Activated T-helper 9 cell treated with anti-CD3 and anti-CD28 coated beads, Interleukin-2, amount 50 U/mL, for 16 hours (primary cell): ENCODE measurements around the gene PAM.
"Not testable (repeated sequence)": the region's sequence is repeated elsewhere in the genome, so short reads cannot be mapped to it uniquely, and the experiment has no call there.

Experiments used
- DNase-seq: peaks from one replicate; pipeline ENCODE4 v3.0.0-alpha.2; 2020; ENCODE audit warnings: low read depth

Gene PAM

DNA sequence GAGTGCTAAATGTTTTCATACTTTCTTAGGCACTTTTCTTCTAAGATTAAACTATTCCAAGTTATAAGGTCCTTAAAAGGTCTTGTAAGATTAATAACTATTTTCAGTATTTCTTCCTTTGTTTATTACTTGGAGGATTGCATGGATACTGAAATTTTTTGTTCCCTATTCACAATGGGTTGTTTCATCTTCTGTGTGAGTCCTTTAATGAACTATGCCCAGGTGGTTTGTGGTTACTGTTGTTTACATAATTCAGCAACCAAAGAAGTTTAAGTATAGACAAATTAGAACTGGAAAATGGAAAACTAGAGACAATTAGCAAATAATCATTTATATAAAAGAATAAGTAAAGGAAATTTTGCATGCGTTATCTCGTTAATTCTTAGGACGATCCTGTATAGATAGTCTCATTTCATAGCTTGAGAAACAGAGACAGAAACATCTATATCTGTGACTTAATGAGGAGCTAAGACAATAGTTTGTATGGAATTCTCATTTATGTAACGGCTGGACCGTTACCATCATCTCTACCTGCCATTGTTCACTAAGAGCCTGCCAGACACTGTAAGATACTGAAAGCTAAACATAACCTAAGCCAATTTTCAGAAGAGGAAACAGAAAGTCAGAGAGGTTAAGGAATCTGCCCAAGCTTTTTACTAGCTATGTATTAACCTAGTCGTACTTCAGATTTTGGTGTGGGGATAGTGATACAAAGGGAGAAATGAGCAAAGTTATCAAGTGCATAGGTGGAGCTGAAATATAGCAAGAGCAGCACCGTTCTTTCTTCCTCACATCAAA lies 148.2 kb downstream of the PAM start:
- no peak for DNase-seq

DNA sequence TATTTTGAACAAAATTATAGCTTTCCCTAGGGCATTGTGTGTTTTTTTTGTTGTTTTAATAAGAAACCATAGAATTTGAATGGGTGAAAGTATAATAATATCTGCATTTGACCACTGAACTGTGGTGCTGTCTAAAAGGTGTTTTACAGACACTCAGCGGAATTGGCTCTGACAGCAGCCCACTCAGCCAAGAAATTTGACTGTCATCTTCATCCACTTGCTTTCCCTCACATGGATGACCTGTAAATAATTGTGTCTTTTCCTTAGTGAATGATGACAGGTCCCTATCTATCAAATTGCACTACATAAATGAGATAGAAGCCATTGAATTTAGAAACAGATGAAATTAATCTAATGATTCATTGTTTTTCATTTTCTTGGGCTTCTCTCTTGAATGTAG lies 150.0 kb downstream of the PAM start:
- no peak for DNase-seq

DNA sequence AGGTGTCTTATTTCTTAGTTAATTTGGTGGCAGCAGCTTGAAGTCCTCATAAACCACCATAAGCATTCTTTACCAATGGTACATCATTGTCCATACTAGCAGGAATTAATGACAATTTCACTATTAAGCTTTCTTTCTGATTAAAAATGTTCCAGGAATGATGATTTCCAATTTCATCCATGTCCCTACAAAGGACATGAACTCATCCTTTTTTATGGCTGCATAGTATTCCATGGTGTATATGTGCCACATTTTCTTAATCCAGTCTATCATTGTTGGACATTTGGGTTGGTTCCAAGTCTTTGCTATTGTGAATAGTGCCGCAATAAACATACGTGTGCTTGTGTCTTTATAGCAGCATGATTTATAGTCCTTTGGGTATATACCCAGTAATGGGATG lies 152.0 kb downstream of the PAM start:
- not testable (repeated sequence) for DNase-seq

DNA sequence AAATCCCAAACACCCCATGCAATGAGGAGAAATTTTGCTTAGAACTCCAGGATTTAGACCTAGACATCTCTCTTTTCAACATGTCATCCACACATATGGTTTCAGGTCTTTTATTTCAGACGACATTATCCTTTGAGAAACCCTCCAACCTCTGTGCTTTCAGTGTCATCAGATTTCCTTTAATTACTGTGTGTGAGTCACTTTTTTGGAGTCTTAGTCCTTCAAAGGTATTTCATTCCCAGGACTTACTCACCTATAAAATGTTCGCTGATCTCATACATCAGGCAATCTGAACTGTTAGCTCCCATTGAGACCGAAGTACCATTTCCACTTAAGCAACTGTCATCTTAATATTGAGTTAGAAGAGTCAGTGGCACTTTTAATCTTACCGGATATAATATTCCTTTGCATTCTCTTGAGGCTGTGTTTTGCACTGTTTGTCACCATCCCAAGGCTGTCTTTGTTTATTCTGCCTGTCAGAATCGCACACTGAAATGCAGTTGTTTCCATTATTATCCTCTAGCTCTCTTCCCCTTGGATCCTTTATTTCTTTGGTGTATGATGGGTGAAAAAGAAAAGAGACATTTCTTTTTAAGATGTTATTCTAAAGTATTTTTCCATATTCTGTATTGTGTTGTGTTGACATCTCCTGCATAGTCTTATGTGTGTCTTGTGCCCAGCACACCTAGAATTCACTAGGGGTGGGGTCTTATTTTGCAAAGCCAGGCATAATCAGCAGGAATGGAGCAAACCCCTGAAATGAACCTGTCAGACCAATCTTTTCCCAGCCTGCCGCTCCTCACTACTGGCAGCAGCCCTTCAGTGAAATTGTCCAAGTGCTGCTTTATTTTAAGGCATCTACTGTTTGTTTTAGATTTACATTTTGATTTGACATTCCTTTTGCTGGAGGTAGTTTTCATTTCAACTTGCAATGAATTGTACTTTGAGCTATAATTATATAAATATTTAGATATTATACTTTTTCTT lies 155.4 kb downstream of the PAM start:
- no peak for DNase-seq

DNA sequence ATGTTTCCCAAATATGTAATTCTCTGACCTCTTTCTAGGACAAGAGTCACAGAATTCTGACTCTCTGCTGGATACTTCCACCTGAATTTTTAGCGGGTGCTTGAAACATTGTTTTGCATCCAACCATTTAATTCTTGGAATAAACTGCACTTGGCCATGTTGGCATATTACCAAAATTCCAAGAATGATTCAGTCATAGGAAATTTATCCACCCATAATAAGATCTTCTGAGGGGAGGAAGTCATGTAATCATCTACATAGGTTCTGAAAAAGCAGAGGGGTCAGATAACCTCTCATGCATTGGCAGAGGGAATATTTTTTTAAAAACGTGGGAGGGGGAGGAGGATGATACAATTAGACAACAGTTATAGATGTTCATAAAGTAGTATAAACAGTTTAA lies 156.9 kb downstream of the PAM start:
- no peak for DNase-seq

DNA sequence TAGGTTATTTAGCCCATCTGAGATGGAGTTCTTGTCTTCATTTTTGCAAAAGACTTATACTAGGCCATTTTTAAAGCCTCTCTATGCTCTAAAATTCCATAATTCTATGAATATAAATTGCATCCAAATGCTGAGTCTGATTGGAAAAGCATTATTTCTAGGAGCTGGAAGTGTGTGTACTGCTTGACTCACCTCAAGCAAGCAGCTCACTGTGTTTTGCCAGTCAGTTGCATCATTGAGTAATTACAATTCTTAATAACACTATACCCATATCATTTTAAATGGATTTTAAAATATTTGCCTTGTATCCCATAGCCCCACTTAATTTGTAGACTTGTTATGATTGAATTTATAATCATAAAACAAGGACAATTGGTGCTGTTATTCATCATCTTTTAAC lies 161.0 kb downstream of the PAM start:
- DNase-seq, result no peak

DNA sequence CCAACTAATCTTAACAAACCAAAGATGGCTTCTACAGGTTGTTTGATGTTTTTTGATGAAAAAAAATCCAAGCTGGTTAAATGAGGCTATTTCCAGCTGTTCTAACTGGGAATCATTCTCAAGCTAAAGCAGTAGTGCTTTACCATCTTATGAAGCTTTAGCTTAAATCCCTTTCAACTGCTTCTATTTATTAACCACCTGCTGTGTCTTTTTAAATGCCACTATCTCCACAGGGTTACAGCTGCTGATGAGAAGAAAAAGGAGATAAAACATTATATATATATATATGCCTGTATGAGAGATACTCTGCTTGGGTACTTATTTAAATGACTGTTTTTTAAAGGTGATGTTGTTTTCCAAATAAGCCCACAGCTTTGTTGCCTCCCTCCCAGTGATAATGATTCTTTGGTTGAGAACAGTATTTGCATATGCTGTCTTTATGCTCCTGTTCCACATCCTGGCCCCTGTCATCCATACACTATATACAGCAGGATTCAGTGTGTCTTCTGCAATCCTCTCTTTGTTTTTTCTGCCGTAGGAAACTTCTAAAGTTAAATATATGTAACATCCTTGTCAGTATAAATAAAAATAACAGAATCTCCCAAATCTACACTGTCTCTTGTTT lies 164.0 kb downstream of the PAM start:
- no peak for DNase-seq

DNA sequence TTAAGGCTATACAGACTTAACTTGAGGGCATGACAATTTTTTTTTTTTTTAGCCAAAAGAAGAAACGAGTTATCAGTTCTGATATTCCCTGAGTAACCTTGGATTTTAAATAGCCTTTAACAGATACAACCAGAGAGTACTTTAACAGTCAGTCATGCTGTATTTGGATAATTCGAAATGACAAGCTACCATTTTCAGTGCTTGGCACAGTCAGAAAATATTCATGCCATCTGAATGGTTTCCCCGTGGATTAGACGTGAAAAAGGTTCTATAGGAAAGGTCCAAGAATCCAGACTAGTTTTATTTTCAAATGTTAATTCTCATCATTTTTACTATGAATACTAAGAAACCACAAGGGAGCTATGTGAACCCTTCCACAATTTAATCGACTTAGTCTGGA lies 165.7 kb downstream of the PAM start:
- no peak for DNase-seq

DNA sequence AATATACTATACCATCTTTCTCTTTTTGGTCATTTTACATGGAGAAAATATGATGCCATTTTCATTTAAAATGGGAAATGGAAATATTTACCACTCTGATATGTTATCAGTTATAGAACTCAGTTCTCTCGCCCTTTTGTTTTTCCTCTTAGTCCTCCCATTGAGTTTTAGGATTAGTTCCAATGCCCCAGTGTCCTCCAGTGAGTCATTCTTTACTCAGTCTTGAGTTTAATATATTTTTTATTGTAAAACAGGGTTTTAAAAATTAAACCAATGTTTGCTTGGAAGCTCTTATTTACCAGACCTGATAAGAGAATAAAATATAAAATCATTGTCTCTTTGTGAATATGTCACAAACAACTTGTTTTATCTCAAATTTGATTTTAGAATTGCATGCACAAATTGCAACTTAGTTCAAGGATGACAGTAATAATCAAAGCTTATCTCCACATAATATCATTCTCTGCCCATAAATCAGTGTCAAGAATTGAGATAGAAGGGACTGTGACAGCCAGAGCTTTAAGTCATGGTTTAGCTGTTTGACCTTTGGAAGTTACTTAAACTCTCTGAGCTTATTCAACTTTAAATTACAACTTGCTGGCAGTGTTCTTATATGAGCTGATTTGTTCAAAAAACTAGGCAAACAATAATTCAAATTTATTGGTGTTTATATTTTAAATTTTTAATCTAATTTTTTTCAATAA lies 166.4 kb downstream of the PAM start:
- DNase-seq, result no peak

DNA sequence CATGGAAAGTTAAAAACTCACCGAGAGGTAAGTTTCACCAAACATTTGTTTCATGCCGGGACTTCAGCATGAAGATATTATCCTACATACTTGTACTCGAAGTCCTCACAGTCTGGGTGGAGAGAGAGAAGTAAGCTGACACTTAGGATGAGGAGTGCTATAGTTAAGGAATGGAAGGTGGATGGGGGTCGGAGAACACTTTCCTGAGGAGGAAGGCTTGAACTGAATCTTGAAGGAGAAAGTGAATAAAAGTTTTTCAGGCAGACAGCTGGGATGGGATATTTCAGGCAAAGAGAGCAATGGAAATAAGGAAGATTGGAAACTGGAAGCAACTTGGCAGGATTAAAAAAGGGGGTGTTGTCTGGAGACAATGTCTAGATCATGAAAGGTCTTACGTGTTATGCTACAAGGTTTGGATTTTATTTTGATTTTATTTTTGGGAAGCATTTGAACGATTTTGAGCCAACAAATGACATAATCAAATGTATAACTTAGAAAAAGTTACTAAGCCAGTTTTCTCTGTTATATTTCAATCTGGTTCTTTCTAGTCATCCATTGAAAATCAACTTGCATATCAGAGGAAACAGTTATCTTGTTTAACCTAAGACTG lies 167.1 kb downstream of the PAM start:
- no peak for DNase-seq

DNA sequence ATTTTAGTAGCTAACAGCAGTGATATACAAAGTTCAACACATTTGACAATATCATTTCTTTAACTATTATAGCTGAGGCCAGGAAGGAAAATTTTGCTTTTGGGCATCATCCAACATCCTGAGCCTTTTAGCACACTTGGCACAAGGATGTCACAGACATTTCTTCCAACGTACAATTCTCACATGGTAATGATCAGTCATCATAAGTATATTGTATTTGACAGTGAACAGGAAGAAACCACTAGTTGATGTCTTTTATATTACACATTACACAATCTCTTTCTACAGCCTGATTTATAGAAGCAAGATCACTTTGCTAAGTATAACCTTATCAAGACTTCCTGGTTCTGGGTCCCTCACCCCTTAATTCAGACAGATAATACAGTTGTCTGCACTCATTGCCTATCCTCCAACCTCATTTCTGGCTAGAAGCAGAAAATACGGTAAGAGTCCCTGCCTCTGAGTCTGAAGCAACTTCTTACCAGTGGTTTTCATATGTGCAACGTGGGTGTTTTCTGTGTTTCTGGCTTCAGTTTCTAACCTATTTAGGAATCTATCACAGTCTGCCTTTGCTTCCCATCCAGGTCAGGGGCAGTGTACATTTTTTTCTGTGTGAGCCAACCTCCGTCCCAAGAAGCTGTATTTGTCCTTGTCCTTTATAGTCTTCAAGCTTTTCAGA lies 167.8 kb downstream of the PAM start:
- DNase-seq, result no peak

DNA sequence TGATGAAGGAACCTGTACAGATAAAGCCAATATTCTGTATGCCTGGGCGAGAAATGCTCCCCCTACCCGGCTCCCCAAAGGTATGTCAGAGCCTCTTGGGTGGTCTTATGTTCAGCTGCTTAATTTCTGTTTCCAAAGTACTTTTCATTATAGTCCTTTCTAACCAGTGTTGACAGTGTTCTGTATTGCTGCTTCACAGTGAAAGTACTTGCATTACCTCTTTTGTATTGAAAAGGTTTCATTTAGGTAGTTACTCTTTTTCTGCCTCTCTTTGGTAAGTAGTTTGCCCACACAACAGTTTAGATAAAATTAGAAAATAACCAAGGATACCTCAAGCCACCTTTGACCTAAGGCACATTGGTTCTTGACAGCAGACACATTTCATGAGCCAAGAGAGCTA lies 169.9 kb downstream of the PAM start:
- no peak for DNase-seq

DNA sequence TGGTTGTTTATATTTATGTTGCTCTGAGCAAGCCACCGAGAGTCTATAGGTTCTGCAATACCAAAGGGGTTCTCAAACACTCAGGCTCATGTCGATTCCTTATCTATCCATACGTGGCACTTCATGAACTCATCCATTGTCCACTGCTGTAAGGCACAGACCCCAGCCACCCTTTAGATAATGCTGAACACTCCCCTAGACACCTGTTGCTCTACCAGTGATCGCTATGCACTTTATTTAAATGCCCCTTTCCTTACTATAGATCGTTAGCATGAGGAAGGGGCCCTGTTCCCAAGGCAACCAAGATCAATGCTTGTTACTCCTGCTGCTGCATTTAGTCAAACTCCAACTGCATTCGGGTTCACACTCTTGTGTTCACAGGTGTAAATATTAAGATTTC lies 171.9 kb downstream of the PAM start:
- no peak for DNase-seq

DNA sequence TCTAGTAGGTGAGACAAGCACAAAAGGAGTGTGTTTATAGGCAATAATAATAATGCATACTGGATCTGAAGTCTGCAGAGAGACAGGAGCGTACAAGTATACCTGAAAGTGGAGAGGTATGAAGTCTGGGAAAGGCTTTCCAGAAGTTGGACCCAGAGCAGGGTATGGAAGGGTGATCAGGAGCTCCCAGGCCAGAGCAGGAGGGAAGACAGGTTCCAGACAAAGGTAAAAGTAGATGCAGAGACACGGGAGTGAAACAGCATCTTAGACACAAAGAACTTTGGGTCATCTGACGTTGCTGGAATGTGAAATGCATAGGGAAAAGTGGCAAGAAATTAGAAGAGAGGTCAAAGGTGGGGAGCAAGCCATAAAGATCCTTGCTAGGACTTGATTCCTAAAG lies 175.1 kb downstream of the PAM start:
- no peak for DNase-seq

DNA sequence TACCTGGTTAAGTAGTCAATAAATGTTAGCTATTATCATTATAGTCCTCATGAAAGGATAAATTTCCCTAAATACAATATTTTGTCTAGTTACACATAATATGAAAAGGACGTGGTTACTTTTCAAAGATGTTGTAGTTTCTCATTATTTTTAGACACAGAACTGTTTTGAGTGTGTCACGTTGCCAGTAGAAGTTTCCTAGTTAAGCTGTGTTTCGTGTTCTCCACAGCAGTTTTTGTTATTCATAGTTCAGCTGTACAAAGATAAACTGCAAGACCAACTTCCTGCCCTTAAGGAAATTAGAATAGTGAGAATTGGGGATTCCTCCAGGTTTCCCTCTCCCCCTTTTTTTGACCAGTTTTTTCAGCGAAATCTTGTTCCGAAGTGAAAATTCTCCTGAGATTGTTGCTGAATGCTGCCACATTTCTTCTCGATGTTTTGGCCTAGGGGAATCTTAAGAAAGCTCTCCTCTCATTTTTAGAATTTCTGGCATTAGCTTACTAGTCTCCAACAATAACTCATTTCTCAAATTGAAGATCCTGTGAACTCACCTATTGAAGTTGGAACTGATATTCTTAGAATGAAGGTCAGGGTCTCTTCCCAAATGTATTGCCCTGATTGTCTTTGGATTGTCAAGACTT lies 176.1 kb downstream of the PAM start:
- no peak for DNase-seq

DNA sequence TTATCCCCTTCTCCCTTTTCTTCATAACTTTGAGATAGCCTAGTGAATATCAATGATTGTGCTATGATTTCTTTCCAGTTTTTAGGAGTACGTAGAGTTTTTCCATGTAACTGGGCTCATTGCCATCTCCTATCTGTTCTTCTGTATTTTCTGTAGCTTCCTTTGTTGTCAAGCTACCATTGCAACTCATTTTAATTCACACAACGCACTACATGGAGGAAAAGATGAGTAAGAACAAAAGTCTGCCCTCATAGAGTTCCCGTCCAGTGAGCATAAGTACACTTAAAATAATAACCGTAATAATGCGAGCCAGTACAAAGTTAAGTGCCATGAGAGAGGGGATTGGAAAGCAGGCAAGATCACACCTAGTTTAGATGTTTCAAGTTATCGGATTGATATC lies 177.7 kb downstream of the PAM start:
- DNase-seq, result no peak

DNA sequence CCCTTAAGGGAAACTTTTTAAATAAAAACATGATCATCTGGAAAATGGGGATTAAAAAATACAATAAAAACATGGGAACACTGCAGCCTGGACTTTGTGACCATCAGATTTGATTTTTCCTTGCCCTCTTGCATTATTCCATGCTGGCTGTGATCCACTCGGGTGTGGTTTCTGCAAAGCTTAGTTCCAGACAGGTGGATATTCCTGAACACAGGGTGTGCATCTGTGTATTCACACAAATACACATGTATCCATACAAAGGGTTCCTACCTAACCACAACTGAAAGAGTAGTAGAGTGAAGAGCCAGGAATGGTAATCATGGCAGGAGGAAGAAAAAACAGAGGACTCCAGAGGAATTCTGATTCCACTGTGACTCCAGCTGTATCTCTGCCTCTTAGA lies 178.2 kb downstream of the PAM start:
- no peak for DNase-seq

DNA sequence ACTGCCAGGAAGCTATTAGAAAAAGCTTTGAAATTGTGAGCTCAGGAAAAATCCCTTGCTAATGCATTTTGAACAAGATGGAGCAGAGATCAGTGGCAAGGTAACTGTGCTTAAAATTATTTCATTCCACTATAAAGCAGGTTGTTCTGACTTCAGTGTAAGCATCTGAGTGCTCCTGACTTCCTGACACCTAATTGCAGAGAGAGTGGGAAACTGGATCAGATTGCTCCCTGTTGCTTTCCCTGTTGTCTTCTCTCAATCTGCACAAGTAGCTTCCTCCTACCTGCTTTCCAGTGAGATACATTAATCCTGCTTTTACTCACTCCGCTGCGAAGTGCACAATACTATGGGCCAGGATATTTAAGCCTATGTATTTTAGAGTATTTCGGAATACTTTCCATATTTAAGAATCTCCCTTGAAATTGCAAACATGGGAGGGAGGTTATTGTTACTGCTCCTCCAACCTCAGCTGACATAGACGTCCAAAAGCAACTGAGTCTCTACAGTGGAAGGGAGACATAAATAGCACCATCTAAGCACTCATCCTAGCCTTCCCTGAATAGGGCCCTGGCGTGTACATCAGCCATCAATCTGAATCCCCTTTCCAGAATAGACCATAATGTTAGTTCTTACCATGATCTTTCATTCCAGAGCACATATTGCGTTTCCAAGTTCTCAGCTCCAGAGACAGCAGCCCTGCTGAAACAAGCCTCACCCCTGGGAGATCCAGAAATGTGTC lies 178.8 kb downstream of the PAM start:
- DNase-seq, result no peak

DNA sequence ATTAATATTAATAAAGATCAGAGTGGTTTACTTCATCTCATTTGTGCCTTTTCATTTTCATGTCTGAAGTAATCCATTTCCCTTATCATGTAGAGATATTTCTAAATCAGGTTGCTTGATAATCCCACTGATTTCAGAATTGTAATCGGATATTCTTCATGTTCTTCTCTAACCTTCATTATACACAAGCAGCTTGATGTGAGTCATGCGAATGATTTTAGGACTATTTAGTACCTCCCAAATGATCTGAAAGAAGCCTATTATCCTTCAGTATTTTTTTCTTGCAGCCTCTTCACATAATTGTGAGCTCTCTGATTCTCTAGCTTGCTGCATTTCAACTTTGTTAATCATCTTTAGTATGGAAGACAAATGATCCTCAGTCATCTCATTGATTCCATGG lies 182.8 kb downstream of the PAM start:
- DNase-seq, result no peak

DNA sequence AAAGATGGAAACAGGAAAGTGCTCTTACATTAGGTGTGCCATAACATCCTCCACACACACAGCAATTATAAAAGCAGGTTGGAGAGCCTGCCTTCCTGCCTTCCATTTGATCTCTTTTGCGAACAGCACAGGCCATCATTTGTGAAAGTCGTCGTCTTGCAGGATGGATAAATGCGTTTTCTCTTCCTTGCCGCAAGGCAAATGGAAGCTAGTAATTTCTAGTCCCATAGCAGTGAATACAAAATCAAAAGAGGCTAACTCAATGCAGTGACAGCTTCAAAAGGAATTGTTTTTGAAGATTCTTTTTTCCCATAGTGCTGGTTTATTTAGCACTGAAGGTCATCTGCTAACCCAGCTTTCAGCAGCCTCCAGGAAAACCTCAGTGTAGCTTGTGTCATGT lies 186.0 kb downstream of the PAM start:
- no peak for DNase-seq
